Aorta (tissue), 5 donors: ENCODE measurements around the gene SPOCK2. TPM values are rescaled to one million over a fixed set of nuclear protein-coding genes. Genes with fewer than 3 reads are reported as not detected.
"Not testable (repeated sequence)": the region's sequence is repeated elsewhere in the genome, so short reads cannot be mapped to it uniquely, and the experiment has no call there.

ENCODE experiments used
- ATAC-seq: fragments of 200-7000 bp; cut with Tn5 transposase; one replicate; pipeline ENCODE4 v1.9.1; 2022; ENCODE audit warnings: moderate library complexity; ENCODE audit not compliant: low FRiP score
- DNase-seq, 2 donors: peaks; one replicate each; pipeline ENCODE4 v3.0.0-alpha.2; 2020
- H3K27ac ChIP-seq, 2 donors: one replicate each; pipeline ENCODE4 v1.5.1; 2013; ENCODE audit warnings: low read length in 2 of 2, mild to moderate bottlenecking in 2 of 2, moderate library complexity in 2 of 2, control low read depth in 1 of 2, inconsistent platforms in 1 of 2, low read depth in 1 of 2
- H3K27me3 ChIP-seq, 2 donors: one replicate each; pipeline ENCODE4 v1.6.1; 2013; ENCODE audit warnings: control low read depth in 1 of 2, low read length in 1 of 2, mild to moderate bottlenecking in 1 of 2, moderate library complexity in 1 of 2; ENCODE audit not compliant: insufficient read depth in 2 of 2, control insufficient read depth in 1 of 2
- H3K36me3 ChIP-seq, 2 donors: one replicate each; pipeline ENCODE4 v1.6.1; 2013; ENCODE audit warnings: control low read depth in 1 of 2, low read length in 1 of 2, mild to moderate bottlenecking in 1 of 2; ENCODE audit not compliant: insufficient read depth in 2 of 2, control insufficient read depth in 1 of 2
- H3K4me1 ChIP-seq, 2 donors: one replicate each; pipeline ENCODE4 v1.6.1; 2013; ENCODE audit warnings: low read length in 2 of 2, control low read depth in 1 of 2, mild to moderate bottlenecking in 1 of 2, moderate library complexity in 1 of 2; ENCODE audit not compliant: insufficient read depth in 2 of 2, control insufficient read depth in 1 of 2
- H3K4me3 ChIP-seq, 2 donors: one replicate each; pipeline ENCODE4 v1.5.1; 2013; ENCODE audit warnings: low read length in 2 of 2, control low read depth in 1 of 2, mild to moderate bottlenecking in 1 of 2
- H3K9me3 ChIP-seq: one replicate; pipeline ENCODE4 v1.6.1; 2013; ENCODE audit warnings: mild to moderate bottlenecking, low read length; ENCODE audit not compliant: control insufficient read depth
- WGBS, 2 donors: extraction: QIAGEN DNeasy Blood & Tissue Kit; methylation state at CpG; one replicate each; pipeline ENCODE4 v1.1.7; 2013; 5-methylcytosine and 5-hydroxymethylcytosine counted together
- intact Hi-C, 2 donors: fragments of 100-400 bp; cut with DNase I; formaldehyde crosslinking; loops; one replicate each; pipeline versions ENCODE4 v1.14.2 to v1.15.0; 2022
- polyA plus RNA-seq, 2 donors: library from polyadenylated mRNA; stranded (reverse); fragments of 200-250 nt; gene quantifications; one replicate each; pipeline ENCODE4 v1.2.3, GENCODE V29; 2013
- total RNA-seq, 2 donors: library from RNA; stranded (reverse); fragmentation: NEBNext Ultra II Directional; extraction: Animal tissue kit (Norgen Biotek cat#: 25700); gene quantifications; one replicate each; pipeline ENCODE4 v1.2.1, GENCODE V29; 2021
- donor health status: healthy with polysubstance abuse.
- donor health status: Bipolar disorder and iron deficiency.
- donor health status: DM: no; HTN: no; CAD: no.
- donor health status: DM: no; HTN: no; CAD: no.
- donor health status: DM: yes; HTN: yes; CAD: no.

The SPOCK2 gene
- total and polyA plus RNA-seq, 4 donors = 1.8 to 7.3 (median 3.2) TPM

DNA sequence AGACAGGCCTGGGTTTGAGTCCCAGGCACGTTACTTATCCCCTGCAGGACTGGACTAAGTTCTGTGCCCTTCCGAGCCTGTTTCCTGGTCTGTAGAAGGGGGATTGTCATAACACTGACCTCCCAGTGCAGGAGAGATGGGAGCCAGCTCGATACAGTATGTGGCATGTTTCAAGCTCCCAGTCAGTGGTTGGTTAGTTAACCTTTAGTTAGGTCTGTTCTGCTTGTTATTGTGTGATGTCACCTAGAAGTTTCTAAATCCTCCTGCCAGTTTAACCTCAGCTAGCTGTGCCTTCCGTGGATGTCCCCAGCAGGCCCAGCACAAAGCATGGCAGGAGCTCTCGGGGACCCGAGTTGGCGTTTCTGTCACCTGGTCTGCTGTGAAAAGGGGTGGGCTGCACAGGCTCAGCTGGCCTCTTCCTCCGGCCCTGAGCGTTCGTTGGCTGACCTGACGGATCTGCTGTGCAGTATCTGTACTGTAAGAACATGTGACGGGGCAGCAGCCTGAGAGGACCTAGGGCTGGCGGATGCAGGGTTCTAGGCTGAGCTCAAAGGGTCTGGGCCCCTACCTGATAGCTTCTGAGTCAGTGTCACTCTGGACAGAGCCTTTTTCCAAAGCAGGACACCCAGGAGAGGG, 53.0 kb downstream of the SPOCK2 start:
- H3K27me3 ChIP-seq = no peaks in the 10 kb centered on the region
- WGBS, 2 donors = 92 to 95% methylated on average over 13 of the region's 13 CpGs
- ATAC-seq (no peak), DNase-seq (no peak)
- no peak overlapping the region for H3K4me3 ChIP-seq
- no peak overlapping the region for H3K27ac ChIP-seq
- H3K4me1 ChIP-seq = no peaks in the 10 kb centered on the region
- no peaks in the 10 kb centered on the region for H3K9me3 ChIP-seq
- intact Hi-C loops = no loop called here
- no peaks in the 10 kb centered on the region for H3K36me3 ChIP-seq

DNA sequence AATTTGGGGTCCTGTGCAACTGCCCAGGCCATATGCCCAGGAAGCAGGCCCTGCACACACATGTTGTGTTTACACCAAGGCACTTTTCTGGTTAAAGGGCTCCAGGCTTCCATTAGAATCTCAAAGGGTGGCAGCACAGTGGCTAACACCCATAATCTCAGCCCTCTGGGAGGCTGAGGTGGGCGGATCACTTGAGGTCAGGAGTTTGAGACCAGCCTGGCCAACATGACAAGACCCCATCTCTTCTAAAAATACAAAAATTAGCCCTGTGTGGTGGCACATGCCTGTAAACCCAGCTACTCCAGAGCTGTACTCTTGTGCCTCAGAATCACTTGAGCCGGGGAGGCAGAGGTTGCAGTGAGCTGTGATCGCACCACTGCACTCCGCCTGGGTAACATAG, 53.6 kb downstream of the SPOCK2 start:
- H3K4me1 ChIP-seq = no peaks in the 10 kb centered on the region
- DNase-seq (no peak), ATAC-seq (no peak)
- no peaks in the 10 kb centered on the region for H3K9me3 ChIP-seq
- H3K4me3 ChIP-seq = no peak overlapping the region
- H3K36me3 ChIP-seq = no peaks in the 10 kb centered on the region
- H3K27ac ChIP-seq = no peak overlapping the region
- H3K27me3 ChIP-seq = no peaks in the 10 kb centered on the region
- intact Hi-C loops = no loop called here
- WGBS, 2 donors = 97% methylated on average over 4 of the region's 4 CpGs

- Histone ChIP-seq H3K27ac (no peak overlapping the region), H3K27me3 (no peaks in the 10 kb centered on the region), H3K4me1 (no peaks in the 10 kb centered on the region), H3K36me3 (no peaks in the 10 kb centered on the region), H3K4me3 (no peak overlapping the region), H3K9me3 (no peaks in the 10 kb centered on the region)
- DNase-seq = no peak
- intact Hi-C loops = no loop called here
- ATAC-seq = no peak
- 90 to 93% methylated on average over 12 of the region's 12 CpGs for WGBS, 2 donors
These were observed 54.3 kb downstream of the SPOCK2 start for GRCh38 chr10:72034040-72034499.

DNA sequence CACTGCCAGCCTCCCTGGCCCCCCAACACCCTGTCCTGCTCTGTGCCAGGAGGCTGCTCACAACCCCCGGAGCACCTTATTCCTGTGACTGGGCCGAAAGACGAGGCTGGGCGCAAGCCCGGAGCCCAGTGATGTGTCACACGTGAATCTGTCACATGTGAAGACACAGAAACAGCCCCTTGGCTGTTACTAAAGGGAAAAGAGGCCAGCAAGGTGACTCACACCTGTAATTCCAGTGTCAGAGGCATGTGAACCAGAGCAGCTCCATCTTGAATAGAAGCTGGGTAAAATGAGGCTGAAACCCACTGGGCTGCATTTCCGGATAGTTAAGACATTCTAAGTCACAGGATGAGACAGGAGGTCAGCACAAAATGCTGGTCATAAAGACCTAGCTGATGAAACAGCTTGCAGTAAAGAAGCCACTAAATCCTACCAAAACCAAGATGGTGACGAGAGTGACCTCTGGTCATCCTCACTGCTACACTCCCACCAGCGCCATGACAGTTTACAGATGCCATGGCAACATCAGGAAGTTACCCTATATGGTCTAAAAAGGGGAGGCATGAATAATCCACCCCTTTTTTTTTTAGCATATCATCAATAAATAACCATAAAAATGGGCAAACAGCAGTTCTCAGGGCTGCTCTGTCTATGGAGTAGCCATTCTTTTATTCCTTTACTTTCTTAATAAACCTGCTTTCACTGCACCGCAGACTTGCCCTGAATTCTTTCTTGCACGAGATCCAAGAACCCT, 55.8 kb downstream of the SPOCK2 start:
- DNase-seq, H3K27me3 ChIP-seq, H3K27ac ChIP-seq, H3K4me3 ChIP-seq, H3K9me3 ChIP-seq, intact Hi-C loops, H3K4me1 ChIP-seq, ATAC-seq, H3K36me3 ChIP-seq: not testable (repeated sequence)
- 83 to 87% methylated on average over 11 of the region's 11 CpGs for WGBS, 2 donors

DNA sequence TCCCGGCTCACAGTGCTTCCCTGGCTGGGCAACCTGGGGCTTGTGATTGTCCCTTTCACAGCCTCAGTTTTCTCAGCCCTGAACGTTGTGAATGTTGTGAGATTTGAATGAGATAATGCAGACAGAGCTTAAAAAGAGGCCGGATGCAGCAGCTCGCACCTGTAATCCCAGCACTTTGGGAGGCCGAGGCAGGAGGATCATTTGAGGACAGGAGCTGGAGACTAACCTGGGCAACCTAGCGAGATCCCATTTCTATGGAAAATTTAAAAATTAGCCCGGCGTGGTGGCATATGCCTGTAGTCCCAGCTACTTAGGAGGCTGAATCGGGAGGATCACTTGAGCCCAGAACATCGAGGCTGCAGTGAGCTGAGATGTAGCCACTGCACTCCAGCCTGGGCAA, 56.6 kb downstream of the SPOCK2 start:
- no peaks in the 10 kb centered on the region for H3K36me3 ChIP-seq
- no peaks in the 10 kb centered on the region for H3K4me1 ChIP-seq
- 92 to 94% methylated on average over 10 of the region's 10 CpGs for WGBS, 2 donors
- H3K4me3 ChIP-seq = no peak overlapping the region
- no peaks in the 10 kb centered on the region for H3K27me3 ChIP-seq
- intact Hi-C loops = no loop called here
- no peak overlapping the region for H3K27ac ChIP-seq
- ATAC-seq (no peak), DNase-seq (no peak)
- H3K9me3 ChIP-seq = no peaks in the 10 kb centered on the region

- Histone ChIP-seq H3K4me3 (no peak overlapping the region), H3K36me3 (no peaks in the 10 kb centered on the region), H3K9me3 (no peaks in the 10 kb centered on the region), H3K4me1 (no peaks in the 10 kb centered on the region), H3K27me3 (no peaks in the 10 kb centered on the region), H3K27ac (no peak overlapping the region)
- no peak for DNase-seq
- 86 to 90% methylated on average over 19 of the region's 19 CpGs for WGBS, 2 donors
- intact Hi-C loops = no loop called here
- ATAC-seq = no peak
These were observed 57.4 kb downstream of the SPOCK2 start for GRCh38 chr10:72030762-72031543.

GRCh38 chr10:72029414-72029813, 58.9 kb downstream of the SPOCK2 start:
- Histone ChIP-seq H3K9me3 (no peaks in the 10 kb centered on the region), H3K4me3 (no peak overlapping the region), H3K27ac (no peak overlapping the region), H3K27me3 (no peaks in the 10 kb centered on the region), H3K36me3 (no peaks in the 10 kb centered on the region), H3K4me1 (no peaks in the 10 kb centered on the region)
- 86 to 89% methylated on average over 1 of the region's 1 CpG for WGBS, 2 donors
- DNase-seq (no peak), ATAC-seq (no peak)
- intact Hi-C loops = no loop called here

- no peaks in the 10 kb centered on the region for H3K27me3 ChIP-seq
- H3K27ac ChIP-seq = no peak overlapping the region
- H3K9me3 ChIP-seq = no peaks in the 10 kb centered on the region
- ATAC-seq = no peak
- no peaks in the 10 kb centered on the region for H3K4me1 ChIP-seq
- DNase-seq = no peak
- H3K4me3 ChIP-seq = no peak overlapping the region
- WGBS, 2 donors = 83 to 85% methylated on average over 6 of the region's 6 CpGs
- no peaks in the 10 kb centered on the region for H3K36me3 ChIP-seq
- intact Hi-C loops = no loop called here
These were observed 60.9 kb downstream of the SPOCK2 start for GRCh38 chr10:72027498-72027897.
